K562 (cell line): ENCODE measurements around the gene ENKD1. TPM values are rescaled to one million over a fixed set of nuclear protein-coding genes. Genes with fewer than 3 reads are reported as not detected.
A peak's percentile ranks its signal among the peaks of the same experiment; 100 is the strongest.

ENCODE experiments used
- ATAC-seq: fragments of 200-7000 bp; cut with Tn5 transposase; 3 replicates; pipeline ENCODE4 v1.9.1; 2020; ENCODE audit warnings: moderate library complexity
- BruUV-seq: library from RNA; stranded (reverse); fragments of 400-500 nt; replicated peaks from 2 replicates; lab custom pipeline; 2021; lab: Mats Ljungman, UMichigan
- CTCF ChIA-PET: fragments of 300-600 bp; formaldehyde crosslinking; extraction: SDS; loops from one replicate; lab custom pipeline; 2021; ENCODE audit warnings: low intra/inter-chr PET ratio; lab: Yijun Ruan, JAX
- POLR2A ChIA-PET: fragments of 300-600, 350-650 bp; sonication (Branson Sonifier 250); formaldehyde crosslinking; extraction: SDS; loops from one replicate; lab custom pipeline; 2021; ENCODE audit warnings: antibody characterized with exemption, inconsistent platforms; lab: Yijun Ruan, JAX
- DNase-seq, 4 experiments: peaks; one replicate each; pipeline versions ENCODE4 v3.0.0 to v3.0.0-alpha.2; 2011 to 2018; ENCODE audit warnings: low spot score in 3 of 4, mixed read lengths in 3 of 4; ENCODE audit errors: extremely low read depth in 1 of 4
- FAIRE-seq: peaks from 2 replicates; lab custom pipeline; 2011; peaks lifted over from hg19 to GRCh38; lab: Jason Lieb, UNC
- H2AFZ ChIP-seq: 2 replicates; pipeline ENCODE4 v1.6.0; 2011; ENCODE audit warnings: low read depth, low read length, control low read depth, inconsistent platforms
- H3K27ac ChIP-seq: fragments of 200-600 bp; 3 replicates; pipeline ENCODE4 v1.8.0; 2011; ENCODE audit warnings: low read depth, mild to moderate bottlenecking, control low read depth, inconsistent platforms, low read length, moderate library complexity, mixed read lengths; ENCODE audit errors: extremely low read depth
- H3K27me3 ChIP-seq, 2 experiments: fragments of 300-600 bp in 1 of 2; 2 replicates in 1 of 2; 3 replicates in 1 of 2; pipeline versions ENCODE4 v1.6.0 to v1.8.0; 2011; ENCODE audit warnings: inconsistent platforms in 2 of 2, low read length in 2 of 2, mild to moderate bottlenecking in 1 of 2, mixed read lengths in 1 of 2, moderate library complexity in 1 of 2; ENCODE audit not compliant: control insufficient read depth in 2 of 2, insufficient read depth in 2 of 2
- H3K36me3 ChIP-seq: fragments of 300-600 bp; 3 replicates; pipeline ENCODE4 v1.8.0; 2011; ENCODE audit warnings: mild to moderate bottlenecking, low read length, inconsistent platforms; ENCODE audit not compliant: control insufficient read depth, insufficient read depth
- H3K4me1 ChIP-seq, 2 experiments: fragments of 200-600 bp in 1 of 2; replicated peaks in 1 of 2; 2 replicates in 1 of 2; 3 replicates in 1 of 2; pipeline versions ENCODE4 v1.5.1 to v1.8.0; 2011; ENCODE audit warnings: inconsistent platforms in 2 of 2, low read length in 2 of 2, mild to moderate bottlenecking in 1 of 2, mixed read lengths in 1 of 2, moderate library complexity in 1 of 2; ENCODE audit not compliant: control insufficient read depth in 2 of 2, insufficient read depth in 2 of 2
- H3K4me2 ChIP-seq: 2 replicates; pipeline ENCODE4 v1.6.1; 2011; ENCODE audit warnings: low read length, control low read depth, inconsistent platforms, mixed read lengths; ENCODE audit not compliant: insufficient read depth
- H3K4me3 ChIP-seq: fragments of 200-600 bp; sonication (generic), shearing (Covaris generic); 2 replicates; pipeline ENCODE4 v1.5.1; 2016; ENCODE audit warnings: control low read depth, inconsistent platforms
- H3K79me2 ChIP-seq: fragments of 200-600 bp; 3 replicates; pipeline ENCODE4 v1.8.0; 2011; ENCODE audit warnings: low read length, inconsistent platforms; ENCODE audit not compliant: control insufficient read depth, insufficient read depth
- H3K9ac ChIP-seq, 2 experiments: 2 replicates each; pipeline versions ENCODE4 v1.6.0 to v1.6.1; 2011; ENCODE audit warnings: low read depth in 2 of 2, low read length in 2 of 2, control low read depth in 1 of 2, inconsistent platforms in 1 of 2, mild to moderate bottlenecking in 1 of 2, mixed read lengths in 1 of 2; ENCODE audit not compliant: insufficient read depth in 1 of 2
- H3K9me1 ChIP-seq: one replicate; pipeline ENCODE4 v1.6.0; 2011; ENCODE audit warnings: inconsistent platforms, mild to moderate bottlenecking, low read length, moderate library complexity; ENCODE audit not compliant: control insufficient read depth, insufficient read depth
- H3K9me3 ChIP-seq: replicated peaks from 2 replicates; pipeline ENCODE4 v1.5.1; 2011; ENCODE audit warnings: low read depth, low read length, inconsistent platforms; ENCODE audit not compliant: control insufficient read depth, insufficient read depth
- H4K20me1 ChIP-seq: replicated peaks from 2 replicates; pipeline ENCODE4 v1.6.1; 2011; ENCODE audit warnings: low read length, inconsistent platforms, mixed read lengths; ENCODE audit not compliant: control insufficient read depth, insufficient read depth
- BHLHE40 ChIP-seq: IDR thresholded peaks from 2 replicates; pipeline ENCODE4 v1.6.1; 2011; ENCODE audit warnings: low read length, improper control_type of control experiment
- CBFA2T3 ChIP-seq: fragments of 450-650 bp; IDR thresholded peaks from 2 replicates; pipeline ENCODE4 v1.6.1; 2017
- CEBPG ChIP-seq, 3 experiments: fragments of 200-800 bp in 1 of 3; sonication (Bioruptor generic) in 1 of 3; sonication (generic) in 1 of 3; formaldehyde crosslinking in 1 of 3; IDR thresholded peaks in 2 of 3; conservative IDR thresholded peaks in 1 of 3; 2 replicates each; pipeline versions ENCODE4 v1.6.1 to v1.8.0; 2016 to 2022; ENCODE audit warnings: missing compliant biosample characterization in 2 of 3, missing genetic modification characterization in 2 of 3, mild to moderate bottlenecking in 1 of 3, missing genetic modification reagents in 1 of 3
- ILF3 ChIP-seq: fragments of 450-650 bp; IDR thresholded peaks from 2 replicates; pipeline ENCODE4 v1.6.1; 2018; ENCODE audit warnings: antibody characterized with exemption, mild to moderate bottlenecking, moderate library complexity, borderline replicate concordance
- KDM4B ChIP-seq, 2 experiments: fragments of 450-650 bp in 1 of 2; sonication (generic) in 1 of 2; IDR thresholded peaks; 2 replicates each; pipeline ENCODE4 v1.6.1; 2016 to 2017; ENCODE audit warnings: borderline replicate concordance in 2 of 2, antibody characterized with exemption in 1 of 2, low read depth in 1 of 2, mild to moderate bottlenecking in 1 of 2
- NFYB ChIP-seq: IDR thresholded peaks from 2 replicates; pipeline ENCODE4 v1.6.1; 2011; ENCODE audit warnings: mild to moderate bottlenecking, moderate library complexity; ENCODE audit not compliant: insufficient read length; ENCODE audit errors: extremely low read depth
- SMARCE1 ChIP-seq: fragments of 450-650 bp; IDR thresholded peaks from 2 replicates; pipeline ENCODE4 v1.7.1; 2016; ENCODE audit warnings: mild to moderate bottlenecking
- STAG1 ChIP-seq: sonication (generic); formaldehyde crosslinking; IDR thresholded peaks from 2 replicates; pipeline ENCODE4 v1.5.0; 2020; ENCODE audit warnings: missing genetic modification reagents, borderline replicate concordance
- ZBTB8A ChIP-seq: fragments of 450-650 bp; IDR thresholded peaks from 2 replicates; pipeline ENCODE4 v1.6.1; 2018; ENCODE audit warnings: mild to moderate bottlenecking, moderate library complexity; ENCODE audit not compliant: partially characterized antibody
- ZNF143 ChIP-seq: sonication (generic); formaldehyde crosslinking; IDR thresholded peaks from 2 replicates; pipeline ENCODE4 v1.9.0; 2022; ENCODE audit warnings: mild to moderate bottlenecking, missing genetic modification reagents
- ZNF431 ChIP-seq: sonication (generic); formaldehyde crosslinking; IDR thresholded peaks from 2 replicates; pipeline ENCODE4 v1.8.0; 2022; ENCODE audit warnings: mild to moderate bottlenecking, missing genetic modification reagents
- ZNF445 ChIP-seq: fragments of 250-450 bp; sonication (Bioruptor Pico); IDR thresholded peaks from 2 replicates; pipeline ENCODE4 v1.4.0; 2020; ENCODE audit warnings: low read depth, mild to moderate bottlenecking, moderate library complexity
- WGBS: fragments of 100-300 bp; shearing (Covaris generic); methylation state at CpG from one replicate; pipeline ENCODE4 v1.1.6; 2016; ENCODE audit warnings: low coverage, mixed read lengths; ENCODE audit not compliant: insufficient coverage; ENCODE audit errors: missing lambda C conversion rate; 5-methylcytosine and 5-hydroxymethylcytosine counted together
- in situ Hi-C: fragments of 300-500 bp; cut with MboI; formaldehyde crosslinking; loops from 4 replicates; pipeline ENCODE4 v1.15.0; 2018; ENCODE audit warnings: inconsistent platforms, mixed read lengths
- intact Hi-C: fragments of 100-400 bp; cut with micrococcal nuclease; formaldehyde crosslinking; loops from 2 replicates; pipeline ENCODE4 v1.14.2; 2022
- polyA plus RNA-seq, 8 experiments: library from polyadenylated mRNA; depleted of rRNA in 4 of 8; stranded (reverse) in 5 of 8; unstranded in 3 of 8; fragments of >200 nt; fragmentation: Nextera tagmentation in 2 of 8; fragmentation: Illumina TruSeq in 1 of 8; extraction: Ambion mirVana in 2 of 8; extraction: Trizol in 1 of 8; gene quantifications; 2 replicates each; pipeline versions ENCODE4 v1.2.1 to v1.2.3, GENCODE V29; 2011 to 2014; ENCODE audit warnings: inconsistent platforms in 1 of 8, missing spikeins in 1 of 8
- total RNA-seq, 7 experiments: library from RNA; depleted of rRNA in 6 of 7; stranded (reverse); fragments of >200 nt in 6 of 7; fragmentation: Illumina TruSeq in 2 of 7; extraction: Trizol in 2 of 7; gene quantifications; 2 replicates each; pipeline versions ENCODE4 v1.2.1 to v1.2.3, GENCODE V29; 2011 to 2021; ENCODE audit warnings: low replicate concordance in 1 of 7
- TF ChIP-seq, protein P1 (sequence below): fragments of 250-450 bp; sonication (Bioruptor Pico); IDR thresholded peaks from 2 replicates; pipeline ENCODE4 v1.8.0; 2021; ENCODE audit warnings: borderline replicate concordance, mild to moderate bottlenecking, moderate library complexity; ENCODE audit not compliant: poor library complexity, severe bottlenecking
- TF ChIP-seq, protein P2 (sequence below): sonication (generic); formaldehyde crosslinking; IDR thresholded peaks from 2 replicates; pipeline ENCODE4 v1.8.0; 2022; ENCODE audit warnings: missing genetic modification reagents, mild to moderate bottlenecking, borderline replicate concordance

Gene ENKD1
- total and polyA plus RNA-seq, 9 of the 15 experiments (the other 6 are each of a cell fraction or from before 2014, with no cell fraction given) = 1.1 to 26.9 (median 8.3) TPM

DNA sequence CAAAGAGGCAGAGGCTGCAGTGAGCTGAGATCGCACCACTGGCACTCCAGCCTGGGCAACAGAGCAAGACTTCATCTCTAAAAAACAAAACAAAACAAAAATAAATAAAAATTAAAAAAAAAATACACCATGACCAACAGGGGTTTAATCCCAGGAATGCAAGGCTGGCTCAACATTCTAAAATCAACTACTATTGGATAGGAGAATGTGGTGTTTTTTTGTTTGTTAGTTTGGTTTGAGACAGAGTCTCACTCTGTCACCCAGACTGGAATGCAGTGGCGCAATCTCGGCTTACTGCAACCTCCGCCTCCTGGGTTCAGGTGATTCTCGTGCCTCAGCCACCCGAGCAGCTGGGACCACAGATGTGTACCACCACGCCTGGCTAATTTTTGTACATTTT is 32.7 kb upstream of the ENKD1 start (continued):
- TF ChIP-seq, protein P1, sequence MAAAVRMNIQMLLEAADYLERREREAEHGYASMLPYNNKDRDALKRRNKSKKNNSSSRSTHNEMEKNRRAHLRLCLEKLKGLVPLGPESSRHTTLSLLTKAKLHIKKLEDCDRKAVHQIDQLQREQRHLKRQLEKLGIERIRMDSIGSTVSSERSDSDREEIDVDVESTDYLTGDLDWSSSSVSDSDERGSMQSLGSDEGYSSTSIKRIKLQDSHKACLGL (CRISPR knock-in tag) = no peak
- TF ChIP-seq ZNF445 (0 out of 2 replicates have a peak, but pooled peaks have one; percentile 49), CEBPG (CRISPR knock-in tag; IDR thresholded peaks at IDR 0.05) (no peak), CEBPG (tag; conservative IDR thresholded peaks at IDR 0.05 in 1 of 2, IDR thresholded peaks at IDR 0.05 in 1 of 2) (no peak), BHLHE40 (no peak), SMARCE1 (no peak), STAG1 (CRISPR knock-in tag) (no peak), ZNF143 (CRISPR knock-in tag) (no peak)

DNA sequence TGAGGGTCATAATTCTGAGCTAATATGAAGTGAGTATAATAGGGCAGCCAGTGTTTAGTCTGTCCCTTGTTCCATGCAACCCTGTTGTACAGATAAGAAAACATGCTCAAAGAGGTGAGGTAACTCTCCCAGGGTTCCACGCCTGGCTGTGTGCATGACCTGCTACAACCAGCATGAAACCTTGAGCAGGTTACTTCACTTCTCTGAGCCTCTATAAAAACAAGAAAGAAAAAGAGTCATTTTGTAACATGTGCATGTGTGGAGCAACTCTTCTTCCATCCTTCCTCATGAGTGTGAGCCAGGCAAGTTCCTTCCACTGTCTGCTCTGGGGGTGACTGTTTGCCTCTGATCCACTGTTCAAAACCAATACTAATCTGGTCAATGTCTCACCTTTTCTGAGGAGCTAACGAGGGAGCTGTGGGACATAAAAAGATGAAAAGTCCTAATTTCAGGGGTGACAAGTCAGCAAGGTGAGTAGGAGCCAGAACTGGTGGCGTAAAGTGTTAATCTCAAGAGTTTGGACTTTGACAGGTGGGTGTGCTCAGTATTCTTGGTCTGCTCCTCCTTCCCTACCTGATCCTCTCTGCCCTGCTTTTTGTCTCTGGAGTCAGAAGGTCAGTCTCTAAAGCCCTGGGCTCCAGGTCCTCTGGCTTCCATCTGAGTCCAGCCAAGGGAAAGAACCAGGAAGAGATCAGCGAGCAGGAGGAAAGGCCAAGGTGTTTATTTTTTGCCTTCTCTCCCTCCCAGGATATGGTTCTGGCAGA is 31.1 kb upstream of the ENKD1 start:
- no peaks in the 10 kb centered on the region for H3K27me3 ChIP-seq
- H3K9me3 ChIP-seq = peaks cover 3% of the 10 kb centered on the region
- 73% methylated on average over 4 of the region's 4 CpGs for WGBS
- FAIRE-seq (no peak), ATAC-seq (0 out of 3 replicates have a peak, but pooled peaks have one; percentile 37), DNase-seq (no peak)
- intact Hi-C loops (no loop called here), in situ Hi-C loops (no loop called here)
- ChIA-PET POLR2A (interaction anchor here (0.5 kb wide), 1 partner anchor 507 kb away, joined by 3 read pairs; no protein-coding TSS in a partner anchor), CTCF (no interaction called here)
- no TSS peak for BruUV-seq
- H3K79me2 ChIP-seq = no peaks in the 10 kb centered on the region
- H3K4me3 ChIP-seq = no peak overlapping the region
- H3K9ac ChIP-seq = no peak overlapping the region
- no peak overlapping the region for H3K27ac ChIP-seq
- H3K36me3 ChIP-seq = peaks cover 8% of the 10 kb centered on the region; the same call in 1 of the 3 replicates
- H4K20me1 ChIP-seq = no peaks in the 10 kb centered on the region
- H3K4me1 ChIP-seq = no peaks in the 10 kb centered on the region; a peak in 1 of 5 replicates
- H2AFZ ChIP-seq = no peak overlapping the region
- H3K4me2 ChIP-seq = no peak overlapping the region
- TF ChIP-seq ZBTB8A (no peak), NFYB (no peak), ZNF431 (CRISPR knock-in tag) (no peak), KDM4B (IDR thresholded peaks at IDR 0.05; ENCODE audit: borderline replicate concordance in 2 of 2, low read depth in 1 of 2) (no peak), STAG1 (CRISPR knock-in tag) (no peak), ILF3 (no peak), CBFA2T3 (no peak)
- TF ChIP-seq, protein P2, sequence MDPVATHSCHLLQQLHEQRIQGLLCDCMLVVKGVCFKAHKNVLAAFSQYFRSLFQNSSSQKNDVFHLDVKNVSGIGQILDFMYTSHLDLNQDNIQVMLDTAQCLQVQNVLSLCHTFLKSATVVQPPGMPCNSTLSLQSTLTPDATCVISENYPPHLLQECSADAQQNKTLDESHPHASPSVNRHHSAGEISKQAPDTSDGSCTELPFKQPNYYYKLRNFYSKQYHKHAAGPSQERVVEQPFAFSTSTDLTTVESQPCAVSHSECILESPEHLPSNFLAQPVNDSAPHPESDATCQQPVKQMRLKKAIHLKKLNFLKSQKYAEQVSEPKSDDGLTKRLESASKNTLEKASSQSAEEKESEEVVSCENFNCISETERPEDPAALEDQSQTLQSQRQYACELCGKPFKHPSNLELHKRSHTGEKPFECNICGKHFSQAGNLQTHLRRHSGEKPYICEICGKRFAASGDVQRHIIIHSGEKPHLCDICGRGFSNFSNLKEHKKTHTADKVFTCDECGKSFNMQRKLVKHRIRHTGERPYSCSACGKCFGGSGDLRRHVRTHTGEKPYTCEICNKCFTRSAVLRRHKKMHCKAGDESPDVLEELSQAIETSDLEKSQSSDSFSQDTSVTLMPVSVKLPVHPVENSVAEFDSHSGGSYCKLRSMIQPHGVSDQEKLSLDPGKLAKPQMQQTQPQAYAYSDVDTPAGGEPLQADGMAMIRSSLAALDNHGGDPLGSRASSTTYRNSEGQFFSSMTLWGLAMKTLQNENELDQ (CRISPR knock-in tag) = no peak
- no peaks in the 10 kb centered on the region for H3K9me1 ChIP-seq
